ENCODE data around the gene NEU2. TPM values are rescaled to one million over a fixed set of nuclear protein-coding genes. Genes with fewer than 3 reads are reported as not detected.
"Not testable (repeated sequence)": the region's sequence is repeated elsewhere in the genome, so short reads cannot be mapped to it uniquely, and the experiment has no call there.

Gene NEU2
- total RNA-seq, 1 donor from 2014 or later = not detected

DNA sequence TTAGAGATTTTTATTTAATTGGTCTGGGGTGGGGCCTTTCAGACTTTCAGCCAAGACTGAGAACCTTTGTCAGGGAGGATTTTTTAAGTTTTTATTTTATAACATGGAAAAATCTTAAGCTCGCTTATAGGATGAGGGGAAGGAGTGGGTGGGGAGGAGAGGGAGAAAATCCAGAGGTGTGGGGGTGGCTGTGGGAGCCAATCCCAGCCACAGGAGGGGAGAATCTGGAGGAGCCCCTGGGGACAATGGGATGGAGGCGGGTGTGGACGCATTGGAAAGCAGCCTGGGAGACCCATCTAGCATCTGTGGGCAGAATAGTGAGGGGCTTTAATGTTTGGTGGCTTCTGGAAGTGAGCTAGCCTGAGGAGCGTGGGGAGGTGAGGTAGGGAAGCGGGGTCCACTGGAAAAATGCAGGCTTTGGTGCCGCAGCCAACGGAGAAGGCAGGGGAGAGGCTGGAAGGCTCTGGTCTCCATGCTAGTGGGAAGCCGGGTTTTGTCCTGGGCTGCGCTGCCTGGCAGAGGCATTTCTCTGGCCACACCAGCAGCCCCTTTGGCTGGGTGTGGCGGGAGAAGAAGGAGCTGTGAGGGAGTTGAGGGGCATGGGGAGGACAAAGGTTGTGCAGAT, 16.2 kb downstream of the NEU2 start:
- H3K4me3 ChIP-seq (ENCODE audit: low read depth, low read length) = no peak overlapping the region
- no peak for DNase-seq (ENCODE audit: low read depth)
- no peak for TF ChIP-seq CTCF (conservative IDR thresholded peaks at IDR 0.05; ENCODE audit: low read depth, low read length)

GRCh38 chr2:233049194-233049761, 16.8 kb downstream of the NEU2 start:
- no peak overlapping the region for H3K4me3 ChIP-seq (ENCODE audit: low read depth, low read length)
- no peak for TF ChIP-seq CTCF (conservative IDR thresholded peaks at IDR 0.05; ENCODE audit: low read depth, low read length)
- DNase-seq (ENCODE audit: low read depth) = no peak

DNA sequence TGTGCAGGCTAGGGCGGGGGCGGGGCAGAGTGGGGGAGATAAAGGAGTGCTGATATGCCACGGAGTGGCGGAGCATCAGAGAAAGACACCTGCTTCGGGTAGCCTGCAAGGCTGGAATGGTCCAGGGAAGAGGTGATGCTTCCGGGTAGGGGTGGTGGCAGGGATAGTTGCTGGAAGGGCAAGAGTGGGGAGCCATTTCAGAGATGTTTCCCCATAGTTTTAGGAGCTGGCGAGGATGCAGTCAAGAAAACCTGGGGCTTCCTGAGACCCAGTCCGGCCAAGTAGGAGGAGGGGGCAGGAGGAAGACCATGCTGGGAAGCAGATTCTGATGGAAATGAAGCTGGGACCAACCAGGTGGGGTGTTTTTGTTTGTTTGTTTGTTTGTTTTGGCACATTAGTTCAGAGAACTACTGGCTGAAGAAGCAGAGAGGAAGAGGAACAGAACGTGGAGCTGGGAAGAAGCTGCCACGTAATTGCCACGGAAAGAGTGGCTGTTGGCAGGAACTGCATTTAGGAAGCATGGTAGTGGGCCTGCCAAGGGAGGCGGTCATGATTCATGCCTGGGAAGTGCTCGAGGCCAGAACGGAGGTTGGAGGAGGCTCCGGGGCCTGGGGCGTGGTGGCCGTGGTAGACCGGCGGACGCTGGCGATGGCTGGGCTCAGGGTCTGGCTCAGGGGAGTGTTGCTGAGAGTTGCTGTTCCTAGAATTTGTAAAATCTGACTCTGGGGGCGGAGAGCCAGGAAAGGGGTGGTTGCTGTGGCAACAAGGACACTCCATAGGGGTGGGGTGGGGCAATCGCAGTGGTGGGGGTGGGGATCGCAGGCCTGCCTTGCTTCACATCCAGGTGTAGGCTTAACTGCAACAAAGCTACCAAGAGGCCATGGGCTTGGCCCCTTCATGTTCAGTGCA, 19.0 kb downstream of the NEU2 start:
- no peak for TF ChIP-seq CTCF (conservative IDR thresholded peaks at IDR 0.05; ENCODE audit: low read depth, low read length)
- H3K4me3 ChIP-seq (ENCODE audit: low read depth, low read length) = no peak overlapping the region
- no peak for DNase-seq (ENCODE audit: low read depth)

DNA sequence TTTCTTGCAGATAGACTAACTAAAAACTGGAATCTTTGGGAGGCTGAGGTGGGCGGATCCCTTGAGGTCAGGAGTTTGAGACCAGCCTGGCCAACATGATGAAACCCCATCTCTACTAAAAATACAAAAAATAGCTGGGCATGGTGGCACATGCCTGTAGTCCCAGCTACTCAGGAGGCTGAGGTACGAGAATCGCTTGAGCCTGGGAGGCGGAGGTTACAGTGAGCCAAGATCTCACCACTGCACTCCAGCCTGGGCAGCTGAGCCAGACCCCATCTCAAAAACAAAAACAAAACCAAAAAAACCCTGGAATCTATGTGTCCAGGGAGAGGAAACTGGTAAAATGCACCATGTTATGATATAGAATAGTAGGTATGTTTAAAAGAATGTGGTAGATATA, 20.0 kb downstream of the NEU2 start:
- not testable (repeated sequence) for H3K4me3 ChIP-seq (ENCODE audit: low read depth, low read length); DNase-seq (ENCODE audit: low read depth)

- no peak for DNase-seq (ENCODE audit: low read depth)
- TF ChIP-seq CTCF (conservative IDR thresholded peaks at IDR 0.05; ENCODE audit: low read depth, low read length) = peak; percentile 97
- H3K4me3 ChIP-seq (ENCODE audit: low read depth, low read length) = no peak overlapping the region
Measured at GRCh38 chr2:233053928-233054784, 21.7 kb downstream of the NEU2 start.

DNA sequence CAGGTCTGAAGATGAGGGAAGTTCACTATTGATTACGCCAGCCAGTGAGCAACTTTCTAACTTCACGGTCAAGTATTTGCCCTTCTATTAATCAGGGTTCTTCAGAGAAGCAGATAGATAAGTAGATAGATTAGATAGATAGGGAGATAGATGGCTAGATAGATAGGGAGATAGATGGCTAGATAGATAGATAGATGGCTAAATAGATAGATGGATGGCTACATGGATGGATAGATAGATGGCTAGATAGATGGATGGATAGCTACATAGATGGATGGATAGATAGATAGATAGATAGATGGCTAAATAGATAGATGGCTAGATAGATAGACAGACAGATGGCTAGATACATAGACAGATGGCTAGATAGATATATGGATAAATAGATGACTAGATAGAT, 22.9 kb downstream of the NEU2 start:
- DNase-seq (ENCODE audit: low read depth) = no peak
- H3K4me3 ChIP-seq (ENCODE audit: low read depth, low read length) = no peak overlapping the region
- TF ChIP-seq CTCF (conservative IDR thresholded peaks at IDR 0.05; ENCODE audit: low read depth, low read length) = no peak

Data from epithelial cell of proximal tubule (primary cell).